ENCODE measurements around the gene TMEM247.

GRCh38 chr2:46498681-46499080 is 19.3 kb downstream of the TMEM247 start:
- TF ChIP-seq CTCF (IDR thresholded peaks at IDR 0.05; ENCODE audit: poor library complexity) (no peak), EZH2phosphoT487 (IDR thresholded peaks at IDR 0.05; ENCODE audit: low read depth, severe bottlenecking, unreplicated experiment) (no peak)
